KMS-11 (cell line): ENCODE measurements around the gene RNASEH1.

ENCODE experiments used
- H2AFZ ChIP-seq: fragments of 200-600 bp; sonication (generic); 2 replicates; pipeline ENCODE4 v1.6.1; 2016; ENCODE audit warnings: antibody characterized with exemption, mixed run types, low read depth
- H3K27ac ChIP-seq: fragments of 200-600 bp; sonication (generic); 2 replicates; pipeline ENCODE4 v1.6.1; 2016; ENCODE audit warnings: mild to moderate bottlenecking, mixed run types
- H3K27me3 ChIP-seq: fragments of 200-600 bp; sonication (generic); 2 replicates; pipeline ENCODE4 v1.6.1; 2017; ENCODE audit warnings: mild to moderate bottlenecking, low read depth, mixed run types, moderate library complexity; ENCODE audit not compliant: insufficient read depth
- H3K36me3 ChIP-seq: fragments of 200-600 bp; sonication (generic); 2 replicates; pipeline ENCODE4 v1.6.1; 2017; ENCODE audit warnings: mild to moderate bottlenecking, mixed run types; ENCODE audit not compliant: insufficient read depth
- H3K4me1 ChIP-seq: fragments of 200-600 bp; sonication (generic); 2 replicates; pipeline ENCODE4 v1.6.1; 2016; ENCODE audit warnings: mild to moderate bottlenecking, low read depth, mixed run types; ENCODE audit not compliant: poor library complexity, severe bottlenecking
- H3K4me2 ChIP-seq: fragments of 200-600 bp; sonication (generic); 2 replicates; pipeline ENCODE4 v1.7.0; 2016; ENCODE audit warnings: mild to moderate bottlenecking, mixed run types
- H3K4me3 ChIP-seq: fragments of 200-600 bp; sonication (generic); IDR thresholded peaks from 2 replicates; pipeline ENCODE4 v1.6.1; 2017; ENCODE audit warnings: low read depth, low read length, mixed read lengths; ENCODE audit not compliant: insufficient read depth
- H3K79me2 ChIP-seq: fragments of 200-600 bp; sonication (generic); 2 replicates; pipeline ENCODE4 v1.6.1; 2016; ENCODE audit warnings: low read depth, mixed run types; ENCODE audit not compliant: insufficient read depth
- H3K9ac ChIP-seq: fragments of 200-600 bp; sonication (generic); 2 replicates; pipeline ENCODE4 v1.6.1; 2016; ENCODE audit warnings: mild to moderate bottlenecking, mixed run types
- H4K20me1 ChIP-seq: fragments of 200-600 bp; sonication (generic); 2 replicates; pipeline ENCODE4 v1.6.1; 2016; ENCODE audit warnings: mild to moderate bottlenecking, mixed run types; ENCODE audit not compliant: insufficient read depth
- CTCF ChIP-seq: fragments of 200-600 bp; sonication (generic); conservative IDR thresholded peaks from 2 replicates; pipeline ENCODE4 v1.6.1; 2017; ENCODE audit warnings: low read depth, mild to moderate bottlenecking, antibody characterized with exemption, low read length, moderate library complexity, mixed read lengths

Gene RNASEH1

GRCh38 chr2:3526871-3527270 lies 31.3 kb downstream of the RNASEH1 start:
- H3K27me3 ChIP-seq = no peaks in the 10 kb centered on the region
- H3K4me2 ChIP-seq = no peak overlapping the region
- no peak for TF ChIP-seq CTCF

GRCh38 chr2:3523551-3524041 lies 34.5 kb downstream of the RNASEH1 start:
- Histone ChIP-seq H2AFZ (no peak overlapping the region), H3K4me1 (peaks cover 20% of the 10 kb centered on the region), H3K9ac (no peak overlapping the region), H3K4me3 (no peak overlapping the region), H3K79me2 (no peaks in the 10 kb centered on the region), H3K27ac (no peak overlapping the region), H4K20me1 (no peaks in the 10 kb centered on the region), H3K27me3 (no peaks in the 10 kb centered on the region), H3K4me2 (no peak overlapping the region), H3K36me3 (no peaks in the 10 kb centered on the region)
- TF ChIP-seq CTCF = no peak

More at GRCh38 chr2:3526871-3527270, 31.3 kb downstream of the RNASEH1 start:
- no peaks in the 10 kb centered on the region for H3K79me2 ChIP-seq
- H3K9ac ChIP-seq = no peak overlapping the region
- H3K4me1 ChIP-seq = peaks cover 10% of the 10 kb centered on the region
- H3K36me3 ChIP-seq = no peaks in the 10 kb centered on the region
- H4K20me1 ChIP-seq = no peaks in the 10 kb centered on the region
- no peak overlapping the region for H2AFZ ChIP-seq
- H3K27ac ChIP-seq = no peak overlapping the region
- H3K4me3 ChIP-seq = no peak overlapping the region

GRCh38 chr2:3522961-3523421 lies 35.1 kb downstream of the RNASEH1 start:
- no peak overlapping the region for H3K4me3 ChIP-seq
- H3K4me1 ChIP-seq = peaks cover 21% of the 10 kb centered on the region
- H3K4me2 ChIP-seq = no peak overlapping the region
- H3K79me2 ChIP-seq = peaks cover 2% of the 10 kb centered on the region; the same call in 1 of the 2 replicates
- no peak overlapping the region for H3K9ac ChIP-seq
- H3K36me3 ChIP-seq = no peaks in the 10 kb centered on the region
- H3K27me3 ChIP-seq = no peaks in the 10 kb centered on the region
- no peaks in the 10 kb centered on the region for H4K20me1 ChIP-seq
- no peak overlapping the region for H3K27ac ChIP-seq
- H2AFZ ChIP-seq = no peak overlapping the region
- TF ChIP-seq CTCF = no peak

- Histone ChIP-seq H2AFZ (peak overlapping the region; percentile 90; the same call in 1 of the 2 replicates), H3K27me3 (no peaks in the 10 kb centered on the region), H3K36me3 (no peaks in the 10 kb centered on the region), H3K9ac (peak overlapping the region; percentile 92; the same call in 1 of the 2 replicates), H3K79me2 (peaks cover 14% of the 10 kb centered on the region; the same call in 1 of the 2 replicates), H4K20me1 (no peaks in the 10 kb centered on the region), H3K27ac (no peak overlapping the region), H3K4me2 (peak overlapping the region; percentile 98), H3K4me1 (peaks cover 16% of the 10 kb centered on the region), H3K4me3 (peak overlapping the region; percentile 3)
- no peak for TF ChIP-seq CTCF
Observed at GRCh38 chr2:3520591-3520990, 37.5 kb downstream of the RNASEH1 start.
